ENCODE measurements around the gene TRPM2. TPM values are rescaled to one million over a fixed set of nuclear protein-coding genes. Genes with fewer than 3 reads are reported as not detected.
"Not testable (repeated sequence)": the region's sequence is repeated elsewhere in the genome, so short reads cannot be mapped to it uniquely, and the experiment has no call there.

TRPM2 gene
- total RNA-seq, 1 donor from 2014 or later: 2.8 TPM

DNA sequence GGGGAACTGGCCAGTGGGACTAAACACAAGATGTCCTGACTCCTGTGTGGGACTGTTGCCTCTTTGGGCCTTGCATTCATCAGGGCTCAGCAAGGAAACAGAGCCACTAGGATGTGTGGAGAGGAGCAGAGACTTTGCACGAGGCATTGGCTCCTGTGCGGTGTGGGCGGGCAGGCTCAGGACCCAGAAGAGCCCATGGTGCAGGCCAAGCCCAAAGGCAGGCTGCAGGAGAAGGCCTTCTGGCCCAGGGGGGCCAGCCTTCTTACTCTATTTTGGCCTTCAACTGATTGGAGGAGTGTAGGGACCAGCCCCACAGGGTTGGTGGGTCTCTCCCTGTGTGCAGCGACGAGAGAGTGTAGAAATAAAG is 125.4 kb downstream of the TRPM2 start:
- DNase-seq (ENCODE audit: low read depth): no peak
- Histone ChIP-seq H3K27me3 (ENCODE audit: control insufficient read depth, insufficient read depth, low read length) (no peaks in the 10 kb centered on the region), H3K4me3 (ENCODE audit: low read depth, low read length) (no peak overlapping the region), H3K36me3 (ENCODE audit: control insufficient read depth, insufficient read depth, low read length) (no peaks in the 10 kb centered on the region)
- TF ChIP-seq, protein P1, sequence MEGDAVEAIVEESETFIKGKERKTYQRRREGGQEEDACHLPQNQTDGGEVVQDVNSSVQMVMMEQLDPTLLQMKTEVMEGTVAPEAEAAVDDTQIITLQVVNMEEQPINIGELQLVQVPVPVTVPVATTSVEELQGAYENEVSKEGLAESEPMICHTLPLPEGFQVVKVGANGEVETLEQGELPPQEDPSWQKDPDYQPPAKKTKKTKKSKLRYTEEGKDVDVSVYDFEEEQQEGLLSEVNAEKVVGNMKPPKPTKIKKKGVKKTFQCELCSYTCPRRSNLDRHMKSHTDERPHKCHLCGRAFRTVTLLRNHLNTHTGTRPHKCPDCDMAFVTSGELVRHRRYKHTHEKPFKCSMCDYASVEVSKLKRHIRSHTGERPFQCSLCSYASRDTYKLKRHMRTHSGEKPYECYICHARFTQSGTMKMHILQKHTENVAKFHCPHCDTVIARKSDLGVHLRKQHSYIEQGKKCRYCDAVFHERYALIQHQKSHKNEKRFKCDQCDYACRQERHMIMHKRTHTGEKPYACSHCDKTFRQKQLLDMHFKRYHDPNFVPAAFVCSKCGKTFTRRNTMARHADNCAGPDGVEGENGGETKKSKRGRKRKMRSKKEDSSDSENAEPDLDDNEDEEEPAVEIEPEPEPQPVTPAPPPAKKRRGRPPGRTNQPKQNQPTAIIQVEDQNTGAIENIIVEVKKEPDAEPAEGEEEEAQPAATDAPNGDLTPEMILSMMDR (IDR thresholded peaks at IDR 0.05; ENCODE audit: insufficient read depth, low read length, poor library complexity, severe bottlenecking): no peak

DNA sequence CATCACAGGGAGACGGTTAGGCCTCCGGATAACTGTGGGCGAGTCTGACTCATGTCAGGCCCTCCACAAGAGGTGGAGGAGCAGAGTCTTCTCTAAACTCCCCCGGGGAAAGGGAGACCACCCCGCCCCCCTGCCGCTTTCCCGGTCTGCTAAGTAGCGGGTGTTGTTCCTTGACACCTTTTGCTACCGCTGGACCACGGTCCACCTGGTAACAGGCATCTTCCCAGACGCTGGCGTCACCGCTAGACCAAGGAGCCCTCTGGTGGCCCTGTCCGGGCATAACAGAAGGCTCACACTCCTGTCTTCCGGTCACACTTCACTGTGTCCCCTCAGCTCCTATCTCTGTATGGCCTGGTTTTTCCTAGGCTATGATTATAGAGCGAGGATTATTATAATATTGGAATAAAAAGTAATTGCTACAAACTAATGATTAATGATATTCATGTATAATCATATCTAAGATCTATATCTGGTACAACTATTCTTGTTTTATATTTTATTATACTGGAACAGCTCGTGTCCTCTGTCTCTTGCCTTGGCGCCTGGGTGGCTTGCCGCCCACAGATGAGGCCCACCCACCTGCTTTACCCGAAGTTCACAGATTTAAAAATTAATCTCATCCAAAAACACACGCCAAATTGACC is 126.3 kb downstream of the TRPM2 start:
- H3K27me3 ChIP-seq (ENCODE audit: control insufficient read depth, insufficient read depth, low read length); H3K36me3 ChIP-seq (ENCODE audit: control insufficient read depth, insufficient read depth, low read length); DNase-seq (ENCODE audit: low read depth); H3K4me3 ChIP-seq (ENCODE audit: low read depth, low read length): not testable (repeated sequence)
- TF ChIP-seq, protein P1 (IDR thresholded peaks at IDR 0.05; ENCODE audit: insufficient read depth, low read length, poor library complexity, severe bottlenecking): peak; percentile 53

DNA sequence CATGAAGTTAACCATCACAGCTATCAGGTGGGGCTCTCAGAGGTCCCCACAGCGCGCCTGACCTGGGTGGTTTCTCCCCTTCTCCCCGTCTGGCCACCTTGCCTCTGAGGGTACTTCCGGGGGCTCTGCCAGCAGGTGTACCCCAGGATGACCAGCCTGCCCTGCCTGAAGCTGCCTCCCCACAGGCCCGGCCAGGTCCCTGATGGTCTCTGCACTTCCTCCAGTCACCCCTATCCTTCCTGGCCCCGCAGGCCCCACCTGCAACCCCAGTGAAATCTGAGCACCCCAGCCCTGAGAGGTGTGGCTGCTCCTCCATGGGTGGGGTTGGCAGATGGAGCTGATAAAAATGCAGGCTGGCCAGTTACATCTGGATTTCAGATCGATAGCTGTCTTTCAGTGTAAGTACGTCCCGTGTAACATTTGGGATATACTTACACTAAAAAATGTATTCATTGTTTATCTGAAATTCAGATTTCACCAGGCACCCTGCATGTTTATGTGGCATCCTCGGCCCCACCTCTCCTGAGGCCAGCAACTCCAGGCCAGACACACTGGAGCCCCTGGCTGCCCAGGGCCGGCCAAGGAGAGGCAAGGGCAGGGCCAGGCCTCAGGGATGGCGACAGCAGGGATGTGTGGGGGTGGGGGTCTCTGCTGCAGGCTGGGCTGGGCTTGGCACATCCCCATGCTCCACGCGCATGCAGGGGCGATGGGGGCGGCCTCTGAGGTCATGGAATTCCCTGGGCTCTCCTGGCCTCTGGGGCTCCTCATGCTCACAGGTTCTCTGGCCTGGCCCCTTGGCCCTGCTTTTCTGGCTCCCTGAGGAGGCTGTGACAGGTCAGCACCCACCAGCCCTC is 127.0 kb downstream of the TRPM2 start:
- no peaks in the 10 kb centered on the region for H3K27me3 ChIP-seq (ENCODE audit: control insufficient read depth, insufficient read depth, low read length)
- H3K36me3 ChIP-seq (ENCODE audit: control insufficient read depth, insufficient read depth, low read length): no peaks in the 10 kb centered on the region
- TF ChIP-seq, protein P1 (IDR thresholded peaks at IDR 0.05; ENCODE audit: insufficient read depth, low read length, poor library complexity, severe bottlenecking): no peak
- no peak overlapping the region for H3K4me3 ChIP-seq (ENCODE audit: low read depth, low read length)
- no peak for DNase-seq (ENCODE audit: low read depth)

DNA sequence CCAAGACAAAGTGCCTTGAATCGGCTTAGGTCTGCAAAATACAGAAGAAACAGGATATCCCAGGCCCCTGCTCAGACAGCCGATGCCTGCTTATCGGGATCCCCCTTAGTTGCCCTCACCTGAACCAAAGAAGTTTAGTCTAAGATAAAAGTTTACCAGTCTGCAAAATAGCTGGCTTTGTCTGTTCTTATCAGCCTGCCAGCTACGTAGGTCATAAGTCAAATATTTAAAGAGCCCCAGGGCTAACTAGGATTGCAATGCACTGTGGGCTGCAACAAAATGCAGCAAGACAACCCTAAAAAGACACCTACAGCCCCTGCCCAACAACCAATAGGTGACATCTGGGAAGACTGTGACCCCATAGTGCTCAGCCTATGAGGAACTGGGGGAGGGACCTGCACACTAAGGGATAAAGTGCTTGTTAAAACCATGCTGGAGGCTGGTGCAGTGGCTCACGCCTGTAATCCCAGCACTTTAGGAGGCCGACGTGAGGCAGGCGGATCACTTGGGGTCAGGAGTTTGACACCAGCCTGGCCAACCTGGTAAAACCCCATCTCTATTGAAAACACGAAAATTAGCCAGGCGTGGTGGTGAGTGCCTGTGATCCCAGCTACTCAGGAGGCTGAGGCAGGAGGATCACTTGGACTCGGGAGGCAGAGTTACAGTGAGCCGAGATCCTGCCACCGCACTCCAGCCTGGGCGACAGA is 129.3 kb downstream of the TRPM2 start:
- H3K4me3 ChIP-seq (ENCODE audit: low read depth, low read length): no peak overlapping the region
- TF ChIP-seq, protein P1 (IDR thresholded peaks at IDR 0.05; ENCODE audit: insufficient read depth, low read length, poor library complexity, severe bottlenecking): no peak
- H3K27me3 ChIP-seq (ENCODE audit: control insufficient read depth, insufficient read depth, low read length): no peaks in the 10 kb centered on the region
- no peak for DNase-seq (ENCODE audit: low read depth)
- H3K36me3 ChIP-seq (ENCODE audit: control insufficient read depth, insufficient read depth, low read length): no peaks in the 10 kb centered on the region

DNA sequence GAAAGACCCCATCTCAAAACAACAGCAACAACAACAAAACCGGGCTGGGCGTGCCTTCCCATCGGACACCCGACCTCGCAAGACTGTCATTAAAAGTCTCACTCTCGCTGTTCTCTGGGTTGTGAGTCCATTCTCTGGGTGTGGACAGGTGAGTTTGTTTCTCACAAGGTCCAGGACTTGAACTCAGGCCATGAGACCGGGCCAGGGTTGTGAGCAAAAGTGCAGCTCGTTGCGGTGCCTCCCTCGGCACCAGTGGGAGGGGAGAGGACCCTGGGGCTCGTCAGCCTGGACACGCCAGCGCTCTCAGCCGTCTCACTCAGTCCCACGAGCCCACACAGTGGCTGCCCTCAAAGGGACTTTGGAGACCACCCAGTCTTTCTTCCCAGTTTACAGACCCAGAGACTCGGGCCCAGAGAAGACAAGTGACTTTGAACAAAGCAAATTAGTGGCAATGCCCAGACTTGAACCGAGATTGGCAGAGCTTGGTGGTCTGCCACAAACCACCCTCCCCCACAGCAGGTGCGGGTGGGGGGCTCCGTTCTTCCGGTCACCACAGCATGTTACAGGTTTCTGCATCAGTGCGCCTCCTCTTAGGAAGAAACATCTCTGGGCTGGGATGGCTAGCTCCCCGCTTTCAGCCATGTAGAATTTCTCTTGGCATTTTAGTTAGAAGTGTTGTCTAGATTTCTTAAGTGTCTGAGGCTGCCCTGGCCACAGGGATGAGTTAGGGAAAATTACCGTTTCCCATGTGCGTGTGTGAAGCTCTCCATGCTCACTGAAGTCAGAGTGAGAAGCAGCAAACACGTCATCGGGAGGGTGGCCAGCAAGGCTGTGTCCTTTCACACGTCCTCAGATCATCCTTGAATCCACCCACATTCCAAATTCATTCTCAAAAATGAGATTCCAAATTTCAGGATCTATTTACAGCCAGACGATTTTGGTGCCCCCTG is 130.1 kb downstream of the TRPM2 start:
- H3K27me3 ChIP-seq (ENCODE audit: control insufficient read depth, insufficient read depth, low read length): no peaks in the 10 kb centered on the region
- H3K36me3 ChIP-seq (ENCODE audit: control insufficient read depth, insufficient read depth, low read length): no peaks in the 10 kb centered on the region
- H3K4me3 ChIP-seq (ENCODE audit: low read depth, low read length): no peak overlapping the region
- no peak for DNase-seq (ENCODE audit: low read depth)
- TF ChIP-seq, protein P1 (IDR thresholded peaks at IDR 0.05; ENCODE audit: insufficient read depth, low read length, poor library complexity, severe bottlenecking): no peak

Data from kidney epithelial cell (primary cell).